Bronchial epithelial cell (primary cell): Measurements from ENCODE around the gene TCAF1. TPM values are rescaled to one million over a fixed set of nuclear protein-coding genes. Genes with fewer than 3 reads are reported as not detected.
"Not testable (repeated sequence)": the region's sequence is repeated elsewhere in the genome, so short reads cannot be mapped to it uniquely, and the experiment has no call there.

Experiments used
- DNase-seq: peaks from one replicate; pipeline ENCODE4 v3.0.0-alpha.2; 2010; ENCODE audit warnings: low read depth
- FAIRE-seq: peaks from 2 replicates; lab custom pipeline; 2011; peaks lifted over from hg19 to GRCh38; lab: Jason Lieb, UNC
- H3K27me3 ChIP-seq: 2 replicates; pipeline ENCODE4 v1.5.1; 2011; ENCODE audit warnings: low read length; ENCODE audit not compliant: control insufficient read depth, insufficient read depth
- H3K36me3 ChIP-seq: 2 replicates; pipeline ENCODE4 v1.5.1; 2011; ENCODE audit warnings: low read length; ENCODE audit not compliant: control insufficient read depth, insufficient read depth
- H3K4me3 ChIP-seq: 2 replicates; pipeline ENCODE4 v1.5.1; 2011; ENCODE audit warnings: mild to moderate bottlenecking, low read depth, low read length, control low read depth
- CTCF ChIP-seq: IDR thresholded peaks from 2 replicates; pipeline ENCODE4 v1.5.1; 2011; ENCODE audit warnings: mild to moderate bottlenecking, moderate library complexity, low read length, control low read depth, inconsistent platforms; ENCODE audit not compliant: insufficient read depth, severe bottlenecking
- total RNA-seq: library from RNA; depleted of rRNA; stranded (reverse); fragments of >200 nt; gene quantifications from 2 replicates; pipeline ENCODE4 v1.2.1, GENCODE V29; 2014

TCAF1 gene
- total RNA-seq, 1 donor from 2014 or later: 17.6 TPM

DNA sequence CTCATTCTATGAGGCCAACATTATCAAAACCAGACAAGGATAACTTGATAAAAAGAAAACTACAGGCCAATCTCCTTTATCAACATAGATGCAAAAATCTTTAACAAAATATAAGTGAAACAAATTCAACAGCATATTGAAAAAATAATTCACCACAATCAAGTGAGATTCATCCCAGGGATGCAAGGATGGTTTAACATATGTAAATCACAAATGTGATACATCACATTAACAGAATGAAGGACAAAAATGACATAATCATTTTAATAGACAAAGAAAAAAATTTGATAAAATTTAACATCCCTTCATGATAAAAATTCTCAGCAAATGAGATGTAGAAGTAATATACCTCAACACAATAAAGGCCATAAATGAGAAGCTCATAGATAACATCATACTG is 53.8 kb downstream of the TCAF1 start:
- Histone ChIP-seq H3K27me3 (no peaks in the 10 kb centered on the region), H3K4me3 (no peak overlapping the region), H3K36me3 (no peaks in the 10 kb centered on the region)
- no peak for FAIRE-seq
- no peak for TF ChIP-seq CTCF
- no peak for DNase-seq

- no peak for DNase-seq
- FAIRE-seq: no peak
- Histone ChIP-seq H3K4me3 (no peak overlapping the region), H3K36me3 (no peaks in the 10 kb centered on the region), H3K27me3 (no peaks in the 10 kb centered on the region)
- TF ChIP-seq CTCF: no peak
Observed at GRCh38 chr7:143846692-143847091, 55.3 kb downstream of the TCAF1 start.

DNA sequence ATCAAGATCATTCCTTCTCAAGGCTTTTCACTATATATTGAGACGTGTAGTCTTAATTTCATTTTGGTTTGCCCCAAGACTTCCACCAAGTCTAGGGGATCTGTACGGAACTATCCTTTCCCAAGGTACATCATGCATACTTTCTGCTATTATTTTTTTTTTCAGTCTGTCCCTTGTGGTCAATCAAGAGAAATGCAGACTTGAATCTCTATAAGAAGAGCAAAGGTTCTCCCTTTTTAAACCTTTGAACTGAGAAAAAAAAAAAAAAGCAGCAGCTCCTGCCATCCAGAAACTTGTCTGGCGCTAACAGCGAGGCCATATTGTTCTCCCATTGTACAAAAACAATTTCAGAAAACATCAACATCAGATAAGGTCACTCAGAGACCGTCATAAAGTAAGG is 60.3 kb downstream of the TCAF1 start:
- H3K36me3 ChIP-seq, H3K27me3 ChIP-seq, FAIRE-seq, H3K4me3 ChIP-seq, DNase-seq: not testable (repeated sequence)

DNA sequence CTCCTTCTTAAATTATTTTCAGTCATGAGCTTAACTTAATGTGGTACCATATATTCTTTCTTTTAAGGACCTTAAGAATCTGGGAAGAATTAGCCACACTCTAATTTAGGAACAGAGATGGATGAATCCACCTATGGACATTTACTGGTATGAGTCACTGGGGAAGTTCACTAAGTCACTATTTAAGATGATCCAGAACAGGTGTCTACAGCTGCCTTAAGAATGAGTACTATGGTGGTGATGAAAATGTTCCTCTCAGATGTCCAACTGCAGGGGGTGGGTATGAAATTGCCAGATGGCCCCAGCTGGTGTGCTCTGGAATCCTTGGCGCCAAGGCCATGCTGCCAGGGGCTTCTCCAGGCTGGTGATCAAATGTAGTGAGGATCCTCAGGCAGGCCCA is 61.9 kb downstream of the TCAF1 start:
- not testable (repeated sequence) for H3K4me3 ChIP-seq, DNase-seq, H3K36me3 ChIP-seq, H3K27me3 ChIP-seq, FAIRE-seq

DNA sequence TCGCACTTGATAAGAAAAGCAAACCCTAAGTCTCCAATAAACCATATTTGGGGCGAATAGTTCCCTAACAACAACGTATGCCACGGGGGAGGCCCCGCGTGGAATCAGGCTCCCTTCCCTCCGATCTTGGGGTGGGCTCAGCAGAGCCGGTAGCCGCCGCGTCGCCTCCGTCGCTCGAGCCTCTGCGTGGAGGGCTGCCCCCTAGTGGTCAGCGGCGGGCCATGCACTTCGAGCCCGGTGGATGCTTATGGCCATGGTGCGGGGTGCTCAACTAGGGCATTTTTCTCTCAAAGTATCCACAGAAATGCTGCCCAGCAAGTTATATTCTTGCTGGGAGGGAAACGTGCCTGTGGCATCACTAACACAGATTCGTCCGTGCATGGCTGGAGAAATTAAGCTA is 64.8 kb downstream of the TCAF1 start:
- TF ChIP-seq CTCF: peak; percentile 41
- H3K27me3 ChIP-seq, FAIRE-seq, H3K36me3 ChIP-seq, DNase-seq: not testable (repeated sequence)
- H3K4me3 ChIP-seq: peak overlapping the region; percentile 5

GRCh38 chr7:143836622-143837021 is 65.4 kb downstream of the TCAF1 start:
- peak overlapping the region; percentile 41 for H3K4me3 ChIP-seq
- DNase-seq, FAIRE-seq, H3K36me3 ChIP-seq, H3K27me3 ChIP-seq: not testable (repeated sequence)

GRCh38 chr7:143836088-143836487 is 65.9 kb downstream of the TCAF1 start:
- H3K36me3 ChIP-seq, H3K4me3 ChIP-seq, H3K27me3 ChIP-seq, FAIRE-seq, DNase-seq: not testable (repeated sequence)

DNA sequence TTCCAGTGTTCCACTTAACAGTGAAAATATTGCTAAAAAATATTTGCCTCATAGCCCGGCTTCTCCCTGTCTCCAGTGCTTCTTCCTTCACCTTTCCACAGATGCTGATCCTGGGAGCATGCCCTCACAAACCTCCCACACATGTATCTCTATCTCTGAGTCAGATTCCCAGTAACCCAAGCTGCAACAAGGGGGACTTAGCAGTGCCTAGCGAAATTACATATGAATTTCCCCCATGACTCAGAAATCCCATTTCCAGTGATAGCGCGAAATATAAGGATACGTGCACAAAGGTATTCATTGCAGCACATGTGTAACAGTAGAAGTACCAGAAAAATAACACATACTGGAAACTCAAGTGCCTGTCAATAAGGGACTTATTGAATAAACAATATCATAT is 75.4 kb downstream of the TCAF1 start:
- not testable (repeated sequence) for FAIRE-seq

GRCh38 chr7:143824295-143825135 is 77.5 kb downstream of the TCAF1 start:
- FAIRE-seq, H3K27me3 ChIP-seq, DNase-seq, H3K4me3 ChIP-seq, H3K36me3 ChIP-seq: not testable (repeated sequence)

More for the DNA sequence above, 75.4 kb downstream of the TCAF1 start:
- DNase-seq, H3K4me3 ChIP-seq, H3K27me3 ChIP-seq, H3K36me3 ChIP-seq: not testable (repeated sequence)

DNA sequence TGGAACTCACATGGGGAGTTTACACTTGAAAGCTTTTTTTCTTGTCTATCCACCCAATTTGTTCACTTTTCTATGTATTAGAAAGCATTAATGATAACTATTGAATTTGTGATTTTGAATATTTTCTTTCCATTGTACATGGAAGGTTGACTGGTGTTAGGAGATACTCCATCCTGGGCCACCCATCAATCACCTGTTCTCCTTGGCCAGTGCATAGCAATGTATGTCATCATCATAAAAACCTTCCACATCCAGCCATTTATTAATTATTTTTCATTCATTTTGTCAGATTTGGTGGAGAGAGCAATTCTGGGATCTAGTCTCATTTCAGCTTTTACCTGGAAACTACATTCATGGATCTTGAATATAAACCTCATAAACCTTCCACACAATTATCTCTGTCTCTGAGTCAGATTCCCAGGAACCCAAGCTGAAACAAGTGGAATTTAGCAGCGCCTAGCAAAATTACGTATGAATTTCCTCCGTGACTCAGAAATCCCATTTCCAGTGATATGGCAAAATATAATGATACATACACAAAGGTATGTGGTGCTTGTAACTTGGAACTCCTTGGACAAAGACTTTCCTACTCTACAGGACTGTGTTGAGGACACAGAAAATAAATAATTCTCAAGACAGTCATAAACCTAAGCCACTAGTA is 78.2 kb downstream of the TCAF1 start:
- FAIRE-seq, H3K27me3 ChIP-seq, DNase-seq, H3K36me3 ChIP-seq, H3K4me3 ChIP-seq: not testable (repeated sequence)
